Small intestine (tissue), 7 donors: ENCODE results near the gene FAM222B. TPM values are rescaled to one million over a fixed set of nuclear protein-coding genes. Genes with fewer than 3 reads are reported as not detected.
A peak's percentile ranks its signal among the peaks of the same experiment; 100 is the strongest.

Experiments
- DNase-seq, 2 donors: peaks; one replicate each; pipeline versions ENCODE4 v3.0.0 to v3.0.0-alpha.2; 2013
- FAIRE-seq: peaks from 2 replicates; lab custom pipeline; 2012; peaks lifted over from hg19 to GRCh38; lab: Jason Lieb, UNC
- H3K27ac ChIP-seq, 3 donors: one replicate each; pipeline ENCODE4 v1.5.1; 2013; ENCODE audit warnings: low read length in 2 of 3, mild to moderate bottlenecking in 2 of 3, control low read depth in 1 of 3, inconsistent platforms in 1 of 3, low read depth in 1 of 3, moderate library complexity in 1 of 3
- H3K27me3 ChIP-seq, 3 donors: one replicate each; pipeline ENCODE4 v1.6.1; 2013; ENCODE audit warnings: low read length in 3 of 3, inconsistent platforms in 1 of 3; ENCODE audit not compliant: control insufficient read depth in 3 of 3, insufficient read depth in 3 of 3
- H3K36me3 ChIP-seq, 3 donors: one replicate each; pipeline ENCODE4 v1.6.1; 2013; ENCODE audit warnings: low read length in 3 of 3, inconsistent platforms in 1 of 3, low read depth in 1 of 3, mild to moderate bottlenecking in 1 of 3, moderate library complexity in 1 of 3; ENCODE audit not compliant: control insufficient read depth in 3 of 3, insufficient read depth in 2 of 3
- H3K4me1 ChIP-seq, 3 donors: one replicate each; pipeline ENCODE4 v1.6.1; 2013; ENCODE audit warnings: low read length in 2 of 3, inconsistent platforms in 1 of 3, low read depth in 1 of 3, mild to moderate bottlenecking in 1 of 3, moderate library complexity in 1 of 3; ENCODE audit not compliant: control insufficient read depth in 3 of 3, insufficient read depth in 2 of 3
- H3K4me3 ChIP-seq, 3 donors: one replicate each; pipeline ENCODE4 v1.5.1; 2013; ENCODE audit warnings: low read length in 3 of 3, control low read depth in 1 of 3, inconsistent platforms in 1 of 3, low read depth in 1 of 3, mild to moderate bottlenecking in 1 of 3, moderate library complexity in 1 of 3
- H3K9me3 ChIP-seq, 2 donors: one replicate each; pipeline ENCODE4 v1.6.1; 2013; ENCODE audit warnings: low read depth in 1 of 2, low read length in 1 of 2; ENCODE audit not compliant: control insufficient read depth in 2 of 2, insufficient read depth in 1 of 2
- WGBS, 3 donors: extraction: QIAGEN DNeasy Blood & Tissue Kit; methylation state at CpG; one replicate each; pipeline ENCODE4 v1.1.7; 2013; 5-methylcytosine and 5-hydroxymethylcytosine counted together
- polyA plus RNA-seq, 4 donors: library from polyadenylated mRNA; stranded (reverse) in 3 of 4; unstranded in 1 of 4; fragments of 200-250 nt in 3 of 4; fragments of 120-200 nt in 1 of 4; gene quantifications; one replicate each; pipeline versions ENCODE4 v1.2.1 to v1.2.3, GENCODE V29; 2013
- donor health status: healthy with polysubstance abuse.
- donor health status: control.
- donor health status: control.
- donor health status: Bipolar disorder and iron deficiency.
- donor health status: healthy.

FAM222B gene
- polyA plus RNA-seq, 4 donors, result 9.7 to 28.1 (median 13.4) TPM

GRCh38 chr17:28714281-28714680, 128.3 kb downstream of the FAM222B start:
- no peak overlapping the region for H3K4me3 ChIP-seq
- H3K9me3 ChIP-seq, result no peaks in the 10 kb centered on the region
- no peak overlapping the region for H3K27ac ChIP-seq
- peaks cover 0 to 5% (median 3%) of the 10 kb centered on the region in 3 donors for H3K27me3 ChIP-seq
- DNase-seq (no peak), FAIRE-seq (no peak)
- peaks cover 0 to 45% (median 2%) of the 10 kb centered on the region in 3 donors for H3K4me1 ChIP-seq
- peaks cover 0 to 33% (median 0%) of the 10 kb centered on the region in 3 donors for H3K36me3 ChIP-seq
- 78 to 90% (median 81%) methylated on average over 3 of the region's 3 CpGs for WGBS, 3 donors

- WGBS, 3 donors, result 71 to 79% (median 76%) methylated on average over 7 of the region's 7 CpGs
- FAIRE-seq, result no peak
- no peak overlapping the region for H3K27ac ChIP-seq
These were observed 129.7 kb downstream of the FAM222B start for GRCh38 chr17:28712705-28713415.

GRCh38 chr17:28712032-28712704, 130.4 kb downstream of the FAM222B start:
- FAIRE-seq (no peak), DNase-seq (no peak)
- no peaks in the 10 kb centered on the region for H3K9me3 ChIP-seq
- 35 to 55% (median 52%) methylated on average over 33 to 34 of the region's 34 CpGs for WGBS, 3 donors
- peak overlapping the region in 2 of 3 donors; percentile 88 to 94 for H3K27ac ChIP-seq
- peaks cover 0 to 33% (median 0%) of the 10 kb centered on the region in 3 donors for H3K36me3 ChIP-seq
- peaks cover 0 to 5% (median 0%) of the 10 kb centered on the region in 3 donors for H3K27me3 ChIP-seq
- peak overlapping the region; percentile 24 to 53 (median 52) for H3K4me3 ChIP-seq
- peaks cover 0 to 27% (median 2%) of the 10 kb centered on the region in 3 donors for H3K4me1 ChIP-seq

More at GRCh38 chr17:28712705-28713415, 129.7 kb downstream of the FAM222B start:
- peaks cover 0 to 5% (median 3%) of the 10 kb centered on the region in 3 donors for H3K27me3 ChIP-seq
- peaks cover 0 to 30% (median 2%) of the 10 kb centered on the region in 3 donors for H3K4me1 ChIP-seq
- no peaks in the 10 kb centered on the region for H3K9me3 ChIP-seq
- no peak overlapping the region for H3K4me3 ChIP-seq
- H3K36me3 ChIP-seq, result peaks cover 0 to 33% (median 0%) of the 10 kb centered on the region in 3 donors
- DNase-seq, result no peak

GRCh38 chr17:28711723-28712031, 130.9 kb downstream of the FAM222B start, which contains the start of gene PROCA1:
Gene PROCA1 (minus strand): TSS chr17:28711888. CDS start chr17:28711660, 228 bp downstream.
- Histone ChIP-seq H3K4me3 (peak within 1 kb of the TSS; percentile 48 to 60 (median 52)), H3K27ac (peak within 1 kb of the TSS; percentile 79 to 94 (median 91)), H3K36me3 (peaks cover 0 to 33% (median 0%) of the 10 kb centered on the region in 3 donors), H3K27me3 (peaks cover 0 to 1% (median 0%) of the 10 kb centered on the region in 3 donors), H3K4me1 (peaks cover 0 to 23% (median 2%) of the 10 kb centered on the region in 3 donors), H3K9me3 (no peaks in the 10 kb centered on the region)
- no peak for DNase-seq
- WGBS, 3 donors, result 2 to 7% (median 5%) methylated on average over 20 of the region's 20 CpGs
- no peak for FAIRE-seq

- WGBS, 3 donors, result 1 to 2% (median 1%) methylated on average over 43 to 74 of the region's 74 CpGs
- H3K9me3 ChIP-seq, result no peaks in the 10 kb centered on the region
- peaks cover 0 to 37% (median 0%) of the 10 kb centered on the region in 3 donors for H3K36me3 ChIP-seq
- H3K4me3 ChIP-seq, result peak overlapping the region; percentile 48 to 60 (median 52)
- H3K27me3 ChIP-seq, result no peaks in the 10 kb centered on the region
- peaks cover 0 to 19% (median 2%) of the 10 kb centered on the region in 3 donors for H3K4me1 ChIP-seq
- peak overlapping the region; percentile 79 to 94 (median 91) for H3K27ac ChIP-seq
- FAIRE-seq (no peak), DNase-seq (peak; percentile 87 to 95)
These were observed 131.5 kb downstream of the FAM222B start for GRCh38 chr17:28710861-28711722.

GRCh38 chr17:28707339-28707720, 135.3 kb downstream of the FAM222B start:
- Histone ChIP-seq H3K4me3 (no peak overlapping the region), H3K4me1 (peaks cover 0 to 19% (median 1%) of the 10 kb centered on the region in 3 donors), H3K36me3 (peaks cover 3 to 44% (median 4%) of the 10 kb centered on the region in 3 donors), H3K27me3 (no peaks in the 10 kb centered on the region), H3K9me3 (no peaks in the 10 kb centered on the region), H3K27ac (no peak overlapping the region)
- no peak for FAIRE-seq
- no peak for DNase-seq
- WGBS, 3 donors, result 78 to 88% (median 85%) methylated on average over 2 of the region's 2 CpGs

- H3K9me3 ChIP-seq, result no peaks in the 10 kb centered on the region
- peaks cover 3 to 50% (median 7%) of the 10 kb centered on the region in 3 donors for H3K36me3 ChIP-seq
- WGBS, 3 donors, result 59 to 66% (median 66%) methylated on average over 4 to 6 of the region's 7 CpGs
- no peaks in the 10 kb centered on the region for H3K27me3 ChIP-seq
- FAIRE-seq (no peak), DNase-seq (no peak)
- H3K27ac ChIP-seq, result no peak overlapping the region
- no peak overlapping the region for H3K4me3 ChIP-seq
- H3K4me1 ChIP-seq, result peaks cover 0 to 13% (median 0%) of the 10 kb centered on the region in 3 donors
These were observed 135.9 kb downstream of the FAM222B start for GRCh38 chr17:28706471-28707338.
